AG04450 (cell line): ENCODE results near the gene PLAC8. TPM values are rescaled to one million over a fixed set of nuclear protein-coding genes. Genes with fewer than 3 reads are reported as not detected.
"Not testable (repeated sequence)": the region's sequence is repeated elsewhere in the genome, so short reads cannot be mapped to it uniquely, and the experiment has no call there.

Experiments
- CTCF ChIA-PET: fragments of 300-600, 350-600 bp; formaldehyde crosslinking; extraction: SDS; loops from one replicate; lab custom pipeline; 2022; ENCODE audit warnings: antibody characterized with exemption, inconsistent platforms; lab: Charles Lee
- POLR2A ChIA-PET: fragments of 350-600 bp; formaldehyde crosslinking; extraction: SDS; loops from one replicate; lab custom pipeline; 2021; ENCODE audit warnings: antibody characterized with exemption, inconsistent platforms; lab: Yijun Ruan, JAX
- DNase-seq: peaks from one replicate; pipeline ENCODE4 v3.0.0-alpha.2; 2011; ENCODE audit warnings: low read depth, low spot score
- H3K27ac ChIP-seq: one replicate; pipeline ENCODE4 v1.5.1; 2012; ENCODE audit warnings: low read depth, low read length, control low read depth
- H3K27me3 ChIP-seq: one replicate; pipeline ENCODE4 v1.6.0; 2012; ENCODE audit warnings: low read length; ENCODE audit not compliant: control insufficient read depth, insufficient read depth
- H3K4me3 ChIP-seq: 2 replicates; pipeline ENCODE4 v1.5.1; 2011; ENCODE audit warnings: mild to moderate bottlenecking, low read depth, low read length, control low read depth
- H3K9me3 ChIP-seq: 2 replicates; pipeline ENCODE4 v1.5.1; 2012; ENCODE audit warnings: low read length; ENCODE audit not compliant: control insufficient read depth, insufficient read depth
- polyA plus RNA-seq: library from polyadenylated mRNA; depleted of rRNA; stranded (reverse); fragments of >200 nt; gene quantifications from 2 replicates; pipeline ENCODE4 v1.2.3, GENCODE V29; 2011
- TF ChIP-seq, protein P1 (sequence below): IDR thresholded peaks from 2 replicates; pipeline ENCODE4 v1.5.1; 2011; ENCODE audit warnings: low read depth, low read length, control low read depth, inconsistent platforms

The PLAC8 gene
- polyA plus RNA-seq, 1 experiment = 0.11 TPM

- POLR2A ChIA-PET = interaction anchor here (0.9 kb wide), 1 partner anchor 9 kb away, joined by 3 read pairs; no protein-coding TSS in a partner anchor
- no peak overlapping the region for H3K4me3 ChIP-seq
- H3K27me3 ChIP-seq = no peaks in the 10 kb centered on the region
- CTCF ChIA-PET = interaction anchor here (1.6 to 2.1 kb wide), 3 partner anchors 189 to 213 kb away, joined by 4 to 14 read pairs (median 13); partner anchors contain the start of gene COQ2
- no peak overlapping the region for H3K27ac ChIP-seq
- DNase-seq = no peak
- TF ChIP-seq, protein P1, sequence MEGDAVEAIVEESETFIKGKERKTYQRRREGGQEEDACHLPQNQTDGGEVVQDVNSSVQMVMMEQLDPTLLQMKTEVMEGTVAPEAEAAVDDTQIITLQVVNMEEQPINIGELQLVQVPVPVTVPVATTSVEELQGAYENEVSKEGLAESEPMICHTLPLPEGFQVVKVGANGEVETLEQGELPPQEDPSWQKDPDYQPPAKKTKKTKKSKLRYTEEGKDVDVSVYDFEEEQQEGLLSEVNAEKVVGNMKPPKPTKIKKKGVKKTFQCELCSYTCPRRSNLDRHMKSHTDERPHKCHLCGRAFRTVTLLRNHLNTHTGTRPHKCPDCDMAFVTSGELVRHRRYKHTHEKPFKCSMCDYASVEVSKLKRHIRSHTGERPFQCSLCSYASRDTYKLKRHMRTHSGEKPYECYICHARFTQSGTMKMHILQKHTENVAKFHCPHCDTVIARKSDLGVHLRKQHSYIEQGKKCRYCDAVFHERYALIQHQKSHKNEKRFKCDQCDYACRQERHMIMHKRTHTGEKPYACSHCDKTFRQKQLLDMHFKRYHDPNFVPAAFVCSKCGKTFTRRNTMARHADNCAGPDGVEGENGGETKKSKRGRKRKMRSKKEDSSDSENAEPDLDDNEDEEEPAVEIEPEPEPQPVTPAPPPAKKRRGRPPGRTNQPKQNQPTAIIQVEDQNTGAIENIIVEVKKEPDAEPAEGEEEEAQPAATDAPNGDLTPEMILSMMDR = no peak
- H3K9me3 ChIP-seq = no peaks in the 10 kb centered on the region
Measured at GRCh38 chr4:83071116-83071515, 43.4 kb downstream of the PLAC8 start.

DNA sequence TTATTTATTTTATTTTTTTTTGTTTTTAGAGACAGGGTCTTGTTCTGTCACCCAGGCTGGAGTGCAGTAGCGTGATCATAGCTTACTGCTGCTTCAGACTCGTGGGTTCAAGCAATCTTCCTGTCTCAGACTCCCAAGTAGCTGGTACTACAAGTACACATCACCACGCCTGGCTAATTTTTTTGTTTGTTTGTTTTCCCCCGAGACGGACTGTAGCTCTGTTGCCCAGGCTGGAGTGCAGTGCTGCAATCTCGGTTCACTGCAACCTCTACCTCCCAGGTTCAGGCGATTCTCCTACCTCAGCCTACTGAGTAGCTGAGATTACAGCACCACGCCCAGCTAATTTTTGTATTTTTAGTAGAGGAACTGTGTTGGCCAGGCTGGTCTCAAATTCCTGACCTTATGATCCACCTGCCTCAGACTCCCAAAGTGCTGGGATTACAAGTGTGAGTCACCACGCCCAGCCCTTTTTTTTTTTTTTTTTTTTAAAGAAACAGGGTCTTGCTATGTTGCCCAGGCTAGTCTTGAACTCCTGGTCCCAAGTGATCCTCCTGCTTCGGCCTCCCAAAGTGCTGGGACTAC lies 47.4 kb downstream of the PLAC8 start:
- CTCF ChIA-PET = interaction anchor here (0.7 to 1.0 kb wide), 2 partner anchors 43 to 218 kb away, joined by 3 read pairs; partner anchors contain the start of gene COQ2
- Histone ChIP-seq H3K4me3 (no peak overlapping the region), H3K27ac (no peak overlapping the region), H3K27me3 (no peaks in the 10 kb centered on the region), H3K9me3 (no peaks in the 10 kb centered on the region)
- no peak for DNase-seq
- TF ChIP-seq, protein P1 = no peak
- POLR2A ChIA-PET = interaction anchor here (0.7 kb wide), 1 partner anchor 213 kb away, joined by 9 read pairs; no protein-coding TSS in a partner anchor

GRCh38 chr4:83065266-83065665 lies 49.3 kb downstream of the PLAC8 start:
- CTCF ChIA-PET = interaction anchor here (1.0 to 1.3 kb wide), 2 partner anchors 195 to 217 kb away, joined by 3 to 4 read pairs; no protein-coding TSS in a partner anchor
- TF ChIP-seq, protein P1 = no peak

DNA sequence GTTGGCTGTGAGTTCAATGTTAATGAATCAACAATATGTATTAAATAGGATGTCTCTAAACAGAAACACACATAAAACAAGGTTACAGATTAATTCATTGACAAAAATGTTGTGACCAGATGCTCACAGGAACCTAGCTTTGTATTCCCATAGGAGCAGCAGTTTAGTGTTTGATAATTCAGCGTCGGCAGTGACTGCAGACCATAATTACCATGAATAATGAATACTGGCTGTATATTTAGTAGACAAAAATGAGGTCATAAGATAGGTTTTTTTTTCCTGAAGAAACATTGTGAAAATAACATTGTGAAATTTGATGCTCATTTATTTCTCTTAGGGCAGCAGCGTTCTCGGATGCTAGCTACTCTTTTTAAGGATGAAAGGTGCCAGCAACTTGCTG lies 51.8 kb downstream of the PLAC8 start:
- TF ChIP-seq, protein P1 = no peak
- CTCF ChIA-PET = interaction anchor here (0.9 to 1.5 kb wide), 2 partner anchors 9 to 12 kb away, joined by 4 to 6 read pairs; no protein-coding TSS in a partner anchor

More at GRCh38 chr4:83065266-83065665, 49.3 kb downstream of the PLAC8 start:
- H3K4me3 ChIP-seq = no peak overlapping the region
- no peak for DNase-seq
- H3K27me3 ChIP-seq = no peaks in the 10 kb centered on the region
- no peaks in the 10 kb centered on the region for H3K9me3 ChIP-seq
- POLR2A ChIA-PET = no interaction called here
- H3K27ac ChIP-seq = no peak overlapping the region

GRCh38 chr4:83054928-83055327 lies 59.6 kb downstream of the PLAC8 start:
- no peak overlapping the region for H3K27ac ChIP-seq
- no peaks in the 10 kb centered on the region for H3K9me3 ChIP-seq
- no peak for DNase-seq
- TF ChIP-seq, protein P1 = peak; percentile 41
- H3K4me3 ChIP-seq = no peak overlapping the region
- ChIA-PET CTCF (interaction anchor here (1.0 to 2.6 kb wide), 5 partner anchors 7 to 226 kb away, joined by 3 to 18 read pairs (median 4); no protein-coding TSS in a partner anchor), POLR2A (no interaction called here)
- no peaks in the 10 kb centered on the region for H3K27me3 ChIP-seq

More for the DNA sequence above, 51.8 kb downstream of the PLAC8 start:
- Histone ChIP-seq H3K27ac (no peak overlapping the region), H3K9me3 (no peaks in the 10 kb centered on the region), H3K27me3 (no peaks in the 10 kb centered on the region), H3K4me3 (no peak overlapping the region)
- POLR2A ChIA-PET = interaction anchor here (1.2 kb wide), 1 partner anchor 8 kb away, joined by 3 read pairs; no protein-coding TSS in a partner anchor
- no peak for DNase-seq

DNA sequence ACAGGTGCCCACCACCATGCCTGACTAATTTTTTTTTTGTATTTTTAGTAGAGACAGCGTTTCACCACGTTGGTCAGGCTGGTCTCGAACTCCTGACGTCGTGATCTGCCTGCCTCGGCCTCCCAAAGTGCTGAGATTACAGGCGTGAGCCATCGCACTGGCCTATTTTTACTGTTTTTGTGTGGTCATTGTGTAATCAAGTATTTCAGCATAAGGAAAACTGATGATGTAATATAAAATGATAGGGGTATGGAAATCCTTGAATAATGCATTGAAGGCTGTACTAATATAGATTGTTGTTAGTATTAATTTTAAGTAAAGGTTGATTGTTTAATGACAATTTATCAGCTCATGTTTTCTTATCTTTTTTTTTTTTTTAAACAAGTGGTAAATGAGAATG lies 65.7 kb downstream of the PLAC8 start:
- CTCF ChIA-PET, H3K27me3 ChIP-seq, H3K27ac ChIP-seq, H3K4me3 ChIP-seq, H3K9me3 ChIP-seq, DNase-seq, POLR2A ChIA-PET: not testable (repeated sequence)
